ENCODE results near the gene CD7.

Gene CD7

GRCh38 chr17:82303944-82304808, 13.2 kb downstream of the CD7 start:
- no peak overlapping the region for H3K27ac ChIP-seq (ENCODE audit: low read length)
- H3K9ac ChIP-seq (ENCODE audit: low read length) = no peak overlapping the region

GRCh38 chr17:82302991-82303943, 14.1 kb downstream of the CD7 start:
- no peak overlapping the region for H3K9ac ChIP-seq (ENCODE audit: low read length)
- no peaks in the 10 kb centered on the region for H4K20me1 ChIP-seq (ENCODE audit: insufficient read depth, low read length)
- no peaks in the 10 kb centered on the region for H3K36me3 ChIP-seq (replicated peaks; ENCODE audit: low read depth, low read length)
- H2AFZ ChIP-seq (ENCODE audit: low read depth, low read length) = no peak overlapping the region
- no peak overlapping the region for H3K4me2 ChIP-seq (ENCODE audit: low read length)
- H3K4me1 ChIP-seq (ENCODE audit: low read length) = peaks cover 14% of the 10 kb centered on the region
- peaks cover 7% of the 10 kb centered on the region for H3K27me3 ChIP-seq (ENCODE audit: low read depth, low read length)
- no peak overlapping the region for H3K4me3 ChIP-seq (ENCODE audit: low read length)
- TF ChIP-seq EZH2phosphoT487 (IDR thresholded peaks at IDR 0.05; ENCODE audit: low read depth) (no peak), CTCF (IDR thresholded peaks at IDR 0.05; ENCODE audit: low read depth, low read length) (no peak)
- H3K9me3 ChIP-seq (ENCODE audit: insufficient read depth, low read length) = no peaks in the 10 kb centered on the region
- H3K79me2 ChIP-seq (ENCODE audit: low read length) = no peaks in the 10 kb centered on the region
- H3K27ac ChIP-seq (ENCODE audit: low read length) = no peak overlapping the region

More at GRCh38 chr17:82303944-82304808, 13.2 kb downstream of the CD7 start:
- H3K79me2 ChIP-seq (ENCODE audit: low read length) = no peaks in the 10 kb centered on the region
- H3K9me3 ChIP-seq (ENCODE audit: insufficient read depth, low read length) = no peaks in the 10 kb centered on the region
- no peak overlapping the region for H2AFZ ChIP-seq (ENCODE audit: low read depth, low read length)
- no peak overlapping the region for H3K4me2 ChIP-seq (ENCODE audit: low read length)
- H3K27me3 ChIP-seq (ENCODE audit: low read depth, low read length) = peaks cover 7% of the 10 kb centered on the region
- H4K20me1 ChIP-seq (ENCODE audit: insufficient read depth, low read length) = no peaks in the 10 kb centered on the region
- no peak overlapping the region for H3K4me3 ChIP-seq (ENCODE audit: low read length)
- H3K4me1 ChIP-seq (ENCODE audit: low read length) = peaks cover 5% of the 10 kb centered on the region
- H3K36me3 ChIP-seq (replicated peaks; ENCODE audit: low read depth, low read length) = no peaks in the 10 kb centered on the region
- TF ChIP-seq EZH2phosphoT487 (IDR thresholded peaks at IDR 0.05; ENCODE audit: low read depth) = no peak
- no peak for TF ChIP-seq CTCF (IDR thresholded peaks at IDR 0.05; ENCODE audit: low read depth, low read length)

GRCh38 chr17:82302568-82302963, 14.8 kb downstream of the CD7 start:
- H3K4me1 ChIP-seq (ENCODE audit: low read length) = peaks cover 14% of the 10 kb centered on the region
- no peaks in the 10 kb centered on the region for H3K79me2 ChIP-seq (ENCODE audit: low read length)
- H3K9me3 ChIP-seq (ENCODE audit: insufficient read depth, low read length) = no peaks in the 10 kb centered on the region
- H4K20me1 ChIP-seq (ENCODE audit: insufficient read depth, low read length) = no peaks in the 10 kb centered on the region
- no peak overlapping the region for H3K4me3 ChIP-seq (ENCODE audit: low read length)
- H3K36me3 ChIP-seq (replicated peaks; ENCODE audit: low read depth, low read length) = no peaks in the 10 kb centered on the region
- no peak overlapping the region for H3K4me2 ChIP-seq (ENCODE audit: low read length)
- no peak overlapping the region for H2AFZ ChIP-seq (ENCODE audit: low read depth, low read length)
- no peak overlapping the region for H3K9ac ChIP-seq (ENCODE audit: low read length)
- H3K27ac ChIP-seq (ENCODE audit: low read length) = no peak overlapping the region
- no peak for TF ChIP-seq CTCF (IDR thresholded peaks at IDR 0.05; ENCODE audit: low read depth, low read length)
- TF ChIP-seq EZH2phosphoT487 (IDR thresholded peaks at IDR 0.05; ENCODE audit: low read depth) = no peak
- peaks cover 7% of the 10 kb centered on the region for H3K27me3 ChIP-seq (ENCODE audit: low read depth, low read length)
